ENCODE results near the gene GSTK1.
"Not testable (repeated sequence)": the region's sequence is repeated elsewhere in the genome, so short reads cannot be mapped to it uniquely, and the experiment has no call there.

Gene GSTK1

DNA sequence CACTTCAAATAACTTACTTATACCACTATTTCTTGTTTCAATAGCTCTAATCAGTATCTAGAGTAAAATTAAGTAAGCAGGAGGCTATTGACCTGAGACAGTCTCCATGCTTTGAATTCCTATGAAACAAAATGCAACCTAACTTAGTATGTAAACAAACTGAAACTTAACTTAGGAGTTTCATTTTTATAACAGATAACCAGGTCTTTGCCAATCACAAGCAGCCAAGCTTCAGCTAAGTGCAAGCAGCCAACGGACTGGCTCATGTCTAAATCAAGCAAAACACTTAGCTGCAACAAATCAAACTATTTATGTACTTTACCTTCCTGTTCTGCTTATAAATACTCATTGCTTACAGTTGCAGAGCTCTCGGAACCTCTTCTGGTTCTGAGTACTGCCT lies 4.4 kb upstream of the GSTK1 start:
- Mint-ChIP-seq H3K9me3 (peaks cover 4% of the 10 kb centered on the region), H3K27ac (ENCODE audit: low read depth) (peak overlapping the region; percentile 86), H3K4me1 (peaks cover 62% of the 10 kb centered on the region), H3K36me3 (ENCODE audit: insufficient read depth) (peaks cover 8% of the 10 kb centered on the region), H3K27me3 (no peaks in the 10 kb centered on the region), H3K4me3 (peak overlapping the region; percentile 67)
- ATAC-seq (replicated peaks; ENCODE audit: extremely low read depth, poor library complexity, severe bottlenecking) (no peak), DNase-seq (ENCODE audit: low spot score in 2 of 2) (no peak)

DNA sequence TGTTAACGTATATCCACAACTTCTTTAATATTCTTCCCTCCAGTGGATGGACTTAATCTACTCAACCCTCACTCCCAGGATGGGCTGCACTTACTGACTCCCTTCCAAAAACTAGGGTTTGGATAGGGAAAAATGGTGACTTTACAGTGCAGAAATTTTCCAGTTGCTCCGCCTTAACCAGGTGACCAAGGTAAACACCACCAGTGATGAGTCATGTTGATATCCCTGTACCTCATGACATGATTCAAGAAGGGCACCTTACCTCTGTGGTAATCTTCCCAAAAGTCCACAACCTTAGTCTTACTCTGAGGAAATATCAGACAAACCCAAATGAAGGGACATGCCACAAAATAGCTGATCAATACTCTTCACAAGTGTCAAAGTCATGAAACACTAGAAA lies 3.5 kb upstream of the GSTK1 start:
- peak overlapping the region; percentile 86 for H3K27ac Mint-ChIP-seq (ENCODE audit: low read depth)
- H3K4me3 Mint-ChIP-seq, result no peak overlapping the region
- H3K36me3 Mint-ChIP-seq (ENCODE audit: insufficient read depth), result peaks cover 8% of the 10 kb centered on the region
- no peaks in the 10 kb centered on the region for H3K27me3 Mint-ChIP-seq
- ATAC-seq (replicated peaks; ENCODE audit: extremely low read depth, poor library complexity, severe bottlenecking) (no peak), DNase-seq (ENCODE audit: low spot score in 2 of 2) (no peak)
- no peaks in the 10 kb centered on the region for H3K9me3 Mint-ChIP-seq
- peaks cover 65% of the 10 kb centered on the region for H3K4me1 Mint-ChIP-seq

DNA sequence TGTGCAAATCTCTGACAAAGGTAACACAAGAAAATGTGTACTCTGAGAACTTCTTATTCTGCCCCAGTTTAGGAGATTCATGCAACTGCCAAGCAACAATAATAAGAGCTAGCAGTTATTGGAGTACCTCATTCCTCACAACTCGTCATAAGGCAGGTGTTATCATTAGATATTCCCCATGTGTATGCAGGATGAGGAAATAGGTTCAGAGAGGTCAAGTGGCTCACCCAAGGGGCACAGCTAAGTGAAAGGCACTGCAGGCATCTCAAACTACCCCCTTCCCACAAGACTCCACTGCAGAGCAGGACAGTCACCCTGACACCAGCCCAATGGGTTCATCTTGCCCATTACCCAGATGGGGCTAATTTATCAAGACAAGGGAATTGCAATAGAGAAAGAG lies 1.3 kb upstream of the GSTK1 start:
- ATAC-seq (replicated peaks; ENCODE audit: extremely low read depth, poor library complexity, severe bottlenecking) (no peak), DNase-seq (ENCODE audit: low spot score in 2 of 2) (no peak)
- Mint-ChIP-seq H3K36me3 (ENCODE audit: insufficient read depth) (peaks cover 20% of the 10 kb centered on the region), H3K4me1 (peaks cover 55% of the 10 kb centered on the region), H3K9me3 (no peaks in the 10 kb centered on the region), H3K4me3 (peak overlapping the region; percentile 98), H3K27ac (ENCODE audit: low read depth) (peak overlapping the region; percentile 97), H3K27me3 (no peaks in the 10 kb centered on the region)

DNA sequence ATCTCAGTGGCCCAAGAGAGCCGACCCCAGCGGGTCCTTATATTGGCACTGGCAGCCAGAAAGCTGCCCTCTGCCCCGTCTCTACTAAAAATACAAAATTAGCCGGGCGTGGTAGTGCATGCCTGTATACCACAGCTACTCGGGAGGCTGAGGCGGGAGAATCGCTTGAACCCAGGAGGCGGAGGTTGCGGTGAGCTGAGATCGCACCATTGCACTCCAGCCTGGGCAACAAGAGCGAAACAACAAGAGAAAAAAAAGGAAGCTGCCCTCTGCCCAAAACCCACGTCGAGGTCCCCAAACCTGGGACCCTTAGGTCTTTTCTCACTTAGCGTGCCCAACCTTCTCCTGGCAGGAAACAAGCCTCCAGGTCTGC lies 941 bp downstream of the GSTK1 start:
- Mint-ChIP-seq H3K4me1 (peaks cover 45% of the 10 kb centered on the region), H3K36me3 (ENCODE audit: insufficient read depth) (peaks cover 34% of the 10 kb centered on the region), H3K4me3 (peak overlapping the region; percentile 98), H3K27ac (ENCODE audit: low read depth) (peak overlapping the region; percentile 97)
- H3K27me3 Mint-ChIP-seq; H3K9me3 Mint-ChIP-seq; ATAC-seq (replicated peaks; ENCODE audit: extremely low read depth, poor library complexity, severe bottlenecking); DNase-seq (ENCODE audit: low spot score in 2 of 2): not testable (repeated sequence)

DNA sequence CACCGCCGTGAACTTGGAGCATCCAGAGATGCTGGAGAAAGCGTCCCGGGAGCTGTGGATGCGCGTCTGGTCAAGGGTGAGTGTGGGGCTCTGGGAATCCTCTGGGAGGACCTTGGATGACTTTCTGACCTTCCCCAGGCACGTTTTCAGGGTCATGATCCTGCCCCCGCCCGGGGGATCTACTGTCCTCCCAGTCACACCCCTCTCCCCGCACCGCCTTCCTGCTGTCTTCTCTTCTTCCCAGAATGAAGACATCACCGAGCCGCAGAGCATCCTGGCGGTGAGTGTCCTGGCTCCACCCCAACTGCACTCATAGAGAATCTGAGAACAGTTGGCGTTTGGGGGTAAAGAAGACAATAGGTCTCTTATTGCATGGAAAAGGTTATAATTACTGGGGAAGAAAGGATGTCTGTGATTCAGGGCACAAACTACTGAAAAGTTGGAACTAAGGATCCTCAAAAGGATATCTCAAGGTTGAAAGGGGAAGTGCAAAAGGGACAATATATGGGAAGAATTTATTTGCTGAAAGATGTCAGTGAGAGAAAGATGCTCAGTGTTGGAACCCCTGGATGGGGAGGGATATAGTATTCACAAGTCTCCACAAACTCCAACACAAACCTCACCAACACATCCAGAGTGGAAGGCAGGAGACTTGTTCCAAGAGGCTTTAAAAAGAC lies 1.9 kb downstream of the GSTK1 start:
- Mint-ChIP-seq H3K4me3 (peak overlapping the region; percentile 98), H3K27me3 (no peaks in the 10 kb centered on the region), H3K36me3 (ENCODE audit: insufficient read depth) (peaks cover 37% of the 10 kb centered on the region), H3K9me3 (no peaks in the 10 kb centered on the region), H3K27ac (ENCODE audit: low read depth) (peak overlapping the region; percentile 97), H3K4me1 (peaks cover 36% of the 10 kb centered on the region)
- DNase-seq (ENCODE audit: low spot score in 2 of 2) (no peak), ATAC-seq (replicated peaks; ENCODE audit: extremely low read depth, poor library complexity, severe bottlenecking) (no peak)

DNA sequence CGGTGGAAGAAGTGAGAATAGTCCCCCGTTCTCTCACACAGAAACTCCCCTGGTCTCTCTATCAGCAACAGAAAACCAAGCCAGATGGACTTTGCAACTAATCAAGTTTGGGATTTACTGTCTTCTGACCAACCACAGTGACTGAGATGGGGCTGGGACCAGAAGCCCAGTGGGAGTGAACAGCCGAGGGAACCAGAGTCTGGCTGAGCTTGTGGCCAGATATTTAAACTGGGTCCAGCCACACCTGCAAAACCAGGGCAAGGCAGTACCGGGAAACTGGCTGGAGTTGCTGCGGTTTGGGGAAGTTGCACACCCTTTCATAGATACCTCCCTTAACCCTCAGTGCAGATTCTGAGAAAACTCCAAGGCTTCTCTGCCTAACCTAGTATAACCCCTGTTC lies 6.0 kb downstream of the GSTK1 start:
- Mint-ChIP-seq H3K36me3 (ENCODE audit: insufficient read depth) (peaks cover 32% of the 10 kb centered on the region), H3K9me3 (no peaks in the 10 kb centered on the region), H3K27me3 (no peaks in the 10 kb centered on the region), H3K4me1 (peaks cover 20% of the 10 kb centered on the region), H3K27ac (ENCODE audit: low read depth) (no peak overlapping the region), H3K4me3 (no peak overlapping the region)
- DNase-seq (ENCODE audit: low spot score in 2 of 2) (no peak), ATAC-seq (replicated peaks; ENCODE audit: extremely low read depth, poor library complexity, severe bottlenecking) (no peak)

DNA sequence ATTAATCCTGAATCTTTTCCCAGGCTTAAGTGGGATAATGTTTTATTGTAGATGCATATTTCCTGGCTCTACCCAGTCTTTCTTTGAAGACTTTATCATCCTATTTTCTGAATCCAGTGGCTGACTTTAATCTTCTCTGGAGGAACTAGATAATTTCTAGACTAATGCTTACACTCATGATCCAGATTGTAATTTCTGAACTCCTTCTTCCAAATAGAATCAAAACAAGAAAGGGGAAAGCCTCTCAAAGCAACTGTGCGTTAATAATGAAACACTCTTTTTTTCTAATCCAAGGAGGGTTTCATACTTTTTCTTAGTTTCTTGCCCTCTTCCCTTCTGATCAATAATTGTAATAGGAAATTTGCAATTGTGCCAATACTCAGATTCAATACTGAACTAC lies 8.0 kb downstream of the GSTK1 start:
- H3K36me3 Mint-ChIP-seq (ENCODE audit: insufficient read depth), result peaks cover 21% of the 10 kb centered on the region
- no peaks in the 10 kb centered on the region for H3K9me3 Mint-ChIP-seq
- DNase-seq (ENCODE audit: low spot score in 2 of 2) (no peak), ATAC-seq (replicated peaks; ENCODE audit: extremely low read depth, poor library complexity, severe bottlenecking) (no peak)
- peak overlapping the region; percentile 57 for H3K27ac Mint-ChIP-seq (ENCODE audit: low read depth)
- H3K4me1 Mint-ChIP-seq, result peaks cover 6% of the 10 kb centered on the region
- H3K27me3 Mint-ChIP-seq, result no peaks in the 10 kb centered on the region
- H3K4me3 Mint-ChIP-seq, result no peak overlapping the region

DNA sequence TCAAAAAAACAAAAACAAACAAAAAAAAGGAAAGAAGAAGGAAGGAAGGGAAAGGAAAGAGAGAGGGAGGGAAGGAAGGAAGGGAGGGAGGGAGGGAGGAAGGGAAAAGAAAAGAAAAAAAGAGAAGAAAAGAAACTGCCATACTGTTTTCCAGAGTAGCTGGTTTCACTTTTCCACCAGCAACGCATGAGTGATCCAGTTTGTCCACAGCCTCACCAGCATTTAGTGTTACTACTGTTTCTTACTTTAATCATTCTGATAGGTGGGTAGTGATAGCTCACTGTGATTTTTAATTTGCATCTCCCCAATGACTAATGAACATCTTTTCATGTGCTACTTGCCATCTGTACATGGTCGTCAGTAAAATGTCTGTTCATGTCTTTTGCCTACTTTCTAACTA lies 9.6 kb downstream of the GSTK1 start:
- H3K4me1 Mint-ChIP-seq, result peaks cover 6% of the 10 kb centered on the region
- no peak for DNase-seq (ENCODE audit: low spot score in 2 of 2)
- H3K27ac Mint-ChIP-seq (ENCODE audit: low read depth), result peak overlapping the region; percentile 23
- ATAC-seq (replicated peaks; ENCODE audit: extremely low read depth, poor library complexity, severe bottlenecking), result no peak
- no peaks in the 10 kb centered on the region for H3K9me3 Mint-ChIP-seq
- H3K27me3 Mint-ChIP-seq, result no peaks in the 10 kb centered on the region
- no peak overlapping the region for H3K4me3 Mint-ChIP-seq
- H3K36me3 Mint-ChIP-seq (ENCODE audit: insufficient read depth), result peaks cover 11% of the 10 kb centered on the region

DNA sequence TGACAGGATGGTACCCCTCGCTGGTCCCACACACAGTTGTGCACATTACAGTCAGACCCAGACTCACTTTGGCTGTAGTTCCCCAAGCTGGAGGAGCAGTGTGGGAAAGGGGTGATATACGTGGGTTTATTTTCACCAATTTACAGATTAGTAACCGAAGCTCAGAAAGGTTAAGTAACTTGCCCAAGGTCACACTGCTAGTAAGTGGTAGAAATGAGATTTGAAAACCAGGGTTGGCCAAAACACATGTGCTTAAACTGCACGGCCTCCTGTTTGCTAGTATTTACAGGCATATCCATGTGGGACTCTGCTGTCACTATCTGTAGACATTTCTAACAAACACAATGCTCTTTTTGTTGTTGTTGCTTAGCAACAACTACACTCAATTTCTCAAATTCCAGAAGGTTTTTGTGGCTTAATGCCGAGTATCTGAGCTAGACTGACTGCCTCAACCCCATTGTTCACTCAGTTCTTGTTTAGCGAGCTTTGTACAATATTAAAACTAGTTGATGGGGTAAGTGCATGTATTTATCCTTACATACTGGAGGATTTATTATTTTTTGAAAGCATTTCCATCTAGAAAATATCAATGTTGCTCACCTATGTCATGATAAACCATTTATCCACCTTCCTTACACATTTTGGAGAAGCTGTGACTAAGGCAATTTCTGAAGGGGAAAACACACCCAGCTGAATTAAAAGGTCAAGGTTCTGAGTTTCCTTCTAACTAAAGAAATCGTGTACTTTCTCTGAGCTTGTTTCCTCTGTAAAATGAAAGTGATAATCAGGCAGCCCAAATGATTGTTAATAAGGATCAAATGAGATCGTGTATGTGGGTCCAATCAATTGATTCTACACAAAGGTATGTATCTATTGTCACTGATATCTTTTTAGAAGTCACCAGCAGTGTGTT lies 16.2 kb downstream of the GSTK1 start:
- DNase-seq (ENCODE audit: low spot score in 2 of 2), result no peak
- no peaks in the 10 kb centered on the region for H3K27me3 Mint-ChIP-seq
- no peaks in the 10 kb centered on the region for H3K9me3 Mint-ChIP-seq
- H3K4me1 Mint-ChIP-seq, result peaks cover 29% of the 10 kb centered on the region
- ATAC-seq (replicated peaks; ENCODE audit: extremely low read depth, poor library complexity, severe bottlenecking), result peak; percentile 80
- no peaks in the 10 kb centered on the region for H3K36me3 Mint-ChIP-seq (ENCODE audit: insufficient read depth)
- H3K27ac Mint-ChIP-seq (ENCODE audit: low read depth), result peak overlapping the region; percentile 84
- H3K4me3 Mint-ChIP-seq, result peak overlapping the region; percentile 58

DNA sequence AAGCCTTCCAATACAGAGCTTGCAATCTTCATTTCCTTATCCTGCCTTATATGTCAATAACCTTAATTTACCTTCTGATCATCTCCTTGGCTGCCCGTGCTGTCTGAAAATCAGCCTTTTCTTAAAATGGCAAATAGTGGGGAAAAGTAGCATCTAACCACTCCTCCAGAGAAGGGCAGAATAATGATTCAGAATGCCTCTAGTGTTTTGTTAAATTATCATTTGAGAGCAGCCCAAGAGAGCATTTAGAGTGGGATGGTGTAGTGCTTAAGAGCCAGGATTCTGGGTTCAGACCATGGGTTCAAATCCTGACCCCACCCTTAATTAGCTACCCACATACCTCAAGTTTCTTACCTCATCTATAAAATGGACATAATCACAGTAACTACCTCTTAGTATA lies 16.9 kb downstream of the GSTK1 start:
- H3K27ac Mint-ChIP-seq (ENCODE audit: low read depth), result peak overlapping the region; percentile 84
- H3K4me1 Mint-ChIP-seq, result peaks cover 29% of the 10 kb centered on the region
- H3K9me3 Mint-ChIP-seq, result no peaks in the 10 kb centered on the region
- ATAC-seq (replicated peaks; ENCODE audit: extremely low read depth, poor library complexity, severe bottlenecking) (no peak), DNase-seq (ENCODE audit: low spot score in 2 of 2) (no peak)
- peak overlapping the region; percentile 58 for H3K4me3 Mint-ChIP-seq
- H3K27me3 Mint-ChIP-seq, result no peaks in the 10 kb centered on the region
- H3K36me3 Mint-ChIP-seq (ENCODE audit: insufficient read depth), result no peaks in the 10 kb centered on the region

DNA sequence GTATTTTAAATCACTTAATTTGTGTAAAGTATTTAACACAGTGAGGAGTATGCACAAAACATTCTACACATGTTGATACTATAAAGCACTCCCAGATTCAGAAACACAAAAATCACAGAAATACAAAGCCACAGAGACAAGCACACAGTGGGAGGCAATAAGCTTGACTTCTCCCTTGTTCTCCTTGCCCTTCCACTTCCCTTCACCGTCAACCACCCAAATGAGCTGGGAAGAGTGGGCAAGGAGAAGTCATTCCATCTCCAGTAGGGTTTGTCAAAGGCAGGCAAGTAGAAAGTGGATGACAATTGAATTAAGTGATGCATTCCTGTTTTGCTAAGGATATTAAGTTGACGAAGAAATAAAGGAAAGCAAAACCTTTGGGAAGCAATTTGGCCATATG lies 17.3 kb downstream of the GSTK1 start:
- Mint-ChIP-seq H3K27ac (ENCODE audit: low read depth) (peak overlapping the region; percentile 84), H3K36me3 (ENCODE audit: insufficient read depth) (no peaks in the 10 kb centered on the region), H3K4me1 (peaks cover 29% of the 10 kb centered on the region), H3K9me3 (no peaks in the 10 kb centered on the region), H3K27me3 (no peaks in the 10 kb centered on the region), H3K4me3 (no peak overlapping the region)
- DNase-seq (ENCODE audit: low spot score in 2 of 2) (no peak), ATAC-seq (replicated peaks; ENCODE audit: extremely low read depth, poor library complexity, severe bottlenecking) (no peak)

DNA sequence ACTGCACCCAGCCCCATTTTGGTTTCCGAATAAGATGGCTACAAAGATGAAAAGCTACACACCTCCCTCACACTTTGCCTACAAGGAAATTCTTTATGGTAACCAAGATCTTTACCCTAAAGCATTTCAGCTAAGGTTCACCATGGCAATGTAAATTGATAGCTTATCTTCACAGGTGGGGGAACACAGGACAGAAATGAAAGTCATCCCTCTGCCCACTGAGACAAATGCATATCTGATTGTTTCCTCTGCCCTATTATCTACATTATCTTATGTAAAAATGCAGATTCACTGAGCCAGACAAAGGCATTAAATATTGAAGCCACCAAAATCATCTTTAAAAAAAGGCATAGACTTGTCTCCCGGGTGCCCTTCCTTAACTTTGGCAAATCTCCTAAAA lies 18.3 kb downstream of the GSTK1 start:
- no peak overlapping the region for H3K4me3 Mint-ChIP-seq
- H3K27ac Mint-ChIP-seq (ENCODE audit: low read depth), result no peak overlapping the region
- no peaks in the 10 kb centered on the region for H3K36me3 Mint-ChIP-seq (ENCODE audit: insufficient read depth)
- ATAC-seq (replicated peaks; ENCODE audit: extremely low read depth, poor library complexity, severe bottlenecking), result no peak
- H3K4me1 Mint-ChIP-seq, result peaks cover 29% of the 10 kb centered on the region
- no peaks in the 10 kb centered on the region for H3K9me3 Mint-ChIP-seq
- DNase-seq (ENCODE audit: low spot score in 2 of 2), result no peak
- H3K27me3 Mint-ChIP-seq, result no peaks in the 10 kb centered on the region

DNA sequence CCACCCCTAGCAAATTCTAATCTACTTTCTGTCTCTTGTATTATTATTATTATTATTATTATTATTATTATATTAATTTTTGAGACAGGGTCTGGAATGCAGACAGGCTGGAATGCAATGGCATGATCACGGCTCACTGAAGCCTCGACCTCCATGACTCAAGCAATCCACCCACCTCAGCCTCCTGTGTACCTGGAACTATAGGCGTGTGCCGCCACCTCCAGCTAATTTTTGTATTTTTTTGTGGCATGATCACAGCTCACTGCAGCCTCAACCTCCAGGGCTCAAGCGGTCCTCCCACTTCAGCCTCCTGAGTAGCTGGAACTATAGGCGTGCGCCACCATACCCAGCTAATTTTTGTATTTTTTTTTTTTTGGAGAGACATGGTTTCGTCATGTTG lies 18.9 kb downstream of the GSTK1 start:
- H3K27me3 Mint-ChIP-seq, result no peaks in the 10 kb centered on the region
- no peak for ATAC-seq (replicated peaks; ENCODE audit: extremely low read depth, poor library complexity, severe bottlenecking)
- no peak for DNase-seq (ENCODE audit: low spot score in 2 of 2)
- no peak overlapping the region for H3K4me3 Mint-ChIP-seq
- H3K4me1 Mint-ChIP-seq, result peaks cover 29% of the 10 kb centered on the region
- H3K27ac Mint-ChIP-seq (ENCODE audit: low read depth), result no peak overlapping the region
- H3K36me3 Mint-ChIP-seq (ENCODE audit: insufficient read depth), result no peaks in the 10 kb centered on the region
- no peaks in the 10 kb centered on the region for H3K9me3 Mint-ChIP-seq

All from central memory CD8-positive, alpha-beta T cell (primary cell).